GM04503 (cell line): ENCODE data around the gene NSMCE1.

Experiments used
- DNase-seq: peaks from one replicate; pipeline ENCODE4 v3.0.0-alpha.2; 2012; ENCODE audit warnings: low read depth

Gene NSMCE1

GRCh38 chr16:27268376-27269299, at the start of gene NSMCE1:
Gene NSMCE1, minus strand, starts transcription at chr16:27268772. Its CDS starts 11,202 bp downstream, at chr16:27257570.
- DNase-seq = peak; percentile 64

GRCh38 chr16:27317738-27318391, 49.3 kb upstream of the NSMCE1 start:
- no peak for DNase-seq

GRCh38 chr16:27317320-27317719, 48.7 kb upstream of the NSMCE1 start:
- DNase-seq = no peak

GRCh38 chr16:27316038-27316680, 47.6 kb upstream of the NSMCE1 start:
- no peak for DNase-seq

GRCh38 chr16:27315333-27316037, 46.9 kb upstream of the NSMCE1 start:
- no peak for DNase-seq

GRCh38 chr16:27314986-27315332, 46.4 kb upstream of the NSMCE1 start:
- no peak for DNase-seq

GRCh38 chr16:27314161-27314723, 45.7 kb upstream of the NSMCE1 start:
- peak; percentile 69 for DNase-seq

GRCh38 chr16:27313422-27314160, 45.0 kb upstream of the NSMCE1 start, which contains the start of gene IL4R:
Gene IL4R, plus strand, starts transcription at chr16:27313974. Its CDS starts 26,230 bp downstream, at chr16:27340204.
- DNase-seq = peak; percentile 60

GRCh38 chr16:27312580-27313421, 44.2 kb upstream of the NSMCE1 start:
- no peak for DNase-seq

- DNase-seq = no peak
Measured at GRCh38 chr16:27311897-27312303, 43.3 kb upstream of the NSMCE1 start.

- no peak for DNase-seq
Measured at GRCh38 chr16:27311448-27311830, 42.9 kb upstream of the NSMCE1 start.

- DNase-seq = no peak
Measured at GRCh38 chr16:27310576-27311447, 42.2 kb upstream of the NSMCE1 start.

- DNase-seq = no peak
Measured at GRCh38 chr16:27308792-27309191, 40.2 kb upstream of the NSMCE1 start.

- no peak for DNase-seq
Measured at GRCh38 chr16:27305839-27306442, 37.4 kb upstream of the NSMCE1 start.

GRCh38 chr16:27304881-27305745, 36.5 kb upstream of the NSMCE1 start:
- DNase-seq = no peak

GRCh38 chr16:27304102-27304501, 35.5 kb upstream of the NSMCE1 start:
- no peak for DNase-seq

GRCh38 chr16:27303256-27304100, 34.9 kb upstream of the NSMCE1 start:
- DNase-seq = no peak
